Upper lobe of left lung (tissue), 6 donors: ENCODE measurements around the gene SFXN1. TPM values are rescaled to one million over a fixed set of nuclear protein-coding genes. Genes with fewer than 3 reads are reported as not detected.

Experiments
- ATAC-seq, 2 donors: fragments of 200-7000 bp; cut with Tn5 transposase; one replicate each; pipeline ENCODE4 v1.9.1; 2022; ENCODE audit warnings: mild to moderate bottlenecking in 2 of 2, moderate library complexity in 2 of 2; ENCODE audit not compliant: low FRiP score in 2 of 2
- DNase-seq, 2 donors: peaks; one replicate each; pipeline ENCODE4 v3.0.0-alpha.2; 2019 to 2020
- H3K27ac ChIP-seq, 4 donors: fragments of 200-600 bp; sonication (generic); one replicate each; pipeline ENCODE4 v1.5.1; 2016 to 2019
- H3K27me3 ChIP-seq, 4 donors: fragments of 200-600 bp; sonication (generic); one replicate each; pipeline ENCODE4 v1.5.1; 2017 to 2019
- H3K36me3 ChIP-seq, 4 donors: fragments of 200-600 bp; sonication (generic); one replicate each; pipeline ENCODE4 v1.5.1; 2016 to 2019
- H3K4me1 ChIP-seq, 4 donors: fragments of 200-600 bp; sonication (generic); one replicate each; pipeline ENCODE4 v1.5.1; 2018 to 2019
- H3K4me3 ChIP-seq, 4 donors: fragments of 200-600 bp; sonication (generic); one replicate each; pipeline ENCODE4 v1.5.1; 2017 to 2019; ENCODE audit warnings: mild to moderate bottlenecking in 2 of 4, moderate library complexity in 1 of 4
- H3K9me3 ChIP-seq, 4 donors: fragments of 200-600 bp; sonication (generic); one replicate each; pipeline ENCODE4 v1.5.1; 2018 to 2019
- CTCF ChIP-seq, 6 experiments: fragments of 450-650 bp in 4 of 6; fragments of 200-600 bp in 2 of 6; sonication (generic) in 2 of 6; IDR thresholded peaks; one replicate each; pipeline ENCODE4 v1.5.1; 2016 to 2019; ENCODE audit warnings: antibody characterized with exemption in 6 of 6
- EP300 ChIP-seq, 4 donors: sonication (generic); formaldehyde crosslinking; IDR thresholded peaks; one replicate each; pipeline ENCODE4 v1.5.1; 2017; ENCODE audit warnings: antibody characterized with exemption in 4 of 4, control low read depth in 2 of 4
- POLR2A ChIP-seq, 4 donors: fragments of 450-650 bp; IDR thresholded peaks; one replicate each; pipeline ENCODE4 v1.5.1; 2016 to 2017; ENCODE audit warnings: antibody characterized with exemption in 4 of 4, mild to moderate bottlenecking in 2 of 4
- POLR2AphosphoS5 ChIP-seq, 2 donors: sonication (generic); formaldehyde crosslinking; IDR thresholded peaks; one replicate each; pipeline ENCODE4 v1.5.1; 2017; ENCODE audit warnings: antibody characterized with exemption in 2 of 2
- WGBS, 2 donors: methylation state at CpG; one replicate each; pipeline ENCODE4 v1.1.5; 2017 to 2018; 5-methylcytosine and 5-hydroxymethylcytosine counted together
- total RNA-seq, 6 donors: library from RNA; depleted of rRNA in 4 of 6; stranded (reverse); fragments of >200 nt in 4 of 6; gene quantifications; one replicate each; pipeline versions ENCODE4 v1.1.0 to v1.2.1, GENCODE V29; 2016 to 2021
- donor health status: DM: no; HTN: no; CAD: no; lungs with moderate emphysema.
- donor health status: DM: no; HTN: yes; CAD: no; lungs with severe emphysema.

The SFXN1 gene
- total RNA-seq, 6 donors from 2014 or later, result 5.2 to 47.1 (median 18.3) TPM

DNA sequence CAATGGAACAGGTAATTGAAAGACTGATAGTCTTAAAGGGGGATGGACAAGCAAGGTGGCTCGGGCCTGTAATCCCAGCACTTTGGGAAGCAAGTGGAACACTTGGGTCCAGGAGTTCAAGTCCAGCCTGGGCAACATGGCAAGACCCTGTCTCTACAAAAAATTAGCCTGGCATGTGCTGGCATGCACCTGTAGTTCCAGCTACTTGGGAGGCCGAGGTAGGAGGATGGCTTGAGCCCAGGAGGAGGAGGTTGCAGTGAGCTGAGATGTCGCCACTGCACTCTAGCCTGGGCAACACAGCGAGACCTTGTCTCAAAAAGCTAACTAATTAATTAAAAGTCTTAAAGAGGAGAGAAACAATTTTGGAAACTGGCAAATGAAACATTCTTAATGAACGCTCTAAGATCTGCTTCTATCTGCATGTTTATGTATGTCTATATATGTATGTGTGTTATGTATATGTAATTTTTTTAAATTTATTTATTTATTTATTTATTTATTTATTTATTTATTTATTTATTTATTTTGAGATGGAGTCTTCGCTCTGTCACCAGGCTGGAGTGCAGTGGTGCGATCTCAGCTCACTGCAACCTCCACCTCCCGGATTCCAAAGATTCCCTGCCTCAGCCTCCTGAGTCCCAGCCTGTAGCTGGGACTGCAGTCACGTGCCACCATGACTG lies 80.6 kb downstream of the SFXN1 start:
- Histone ChIP-seq H3K36me3 (no peaks in the 10 kb centered on the region), H3K9me3 (no peaks in the 10 kb centered on the region), H3K4me1 (no peaks in the 10 kb centered on the region), H3K27me3 (no peaks in the 10 kb centered on the region), H3K4me3 (no peak overlapping the region), H3K27ac (no peak overlapping the region)
- WGBS, 2 donors, result 94% methylated on average over 9 of the region's 9 CpGs
- DNase-seq, result no peak
- ATAC-seq, result no peak
- TF ChIP-seq EP300 (IDR thresholded peaks at IDR 0.05), result no peak
- TF ChIP-seq POLR2AphosphoS5 (IDR thresholded peaks at IDR 0.05), result no peak
- TF ChIP-seq POLR2A (IDR thresholded peaks at IDR 0.05), result no peak
- no peak for TF ChIP-seq CTCF (IDR thresholded peaks at IDR 0.05)

- H3K36me3 ChIP-seq, result no peaks in the 10 kb centered on the region
- H3K27me3 ChIP-seq, result no peaks in the 10 kb centered on the region
- ATAC-seq (no peak), DNase-seq (no peak)
- TF ChIP-seq EP300 (IDR thresholded peaks at IDR 0.05), result no peak
- no peak for TF ChIP-seq CTCF (IDR thresholded peaks at IDR 0.05)
- no peak for TF ChIP-seq POLR2AphosphoS5 (IDR thresholded peaks at IDR 0.05)
- no peak for TF ChIP-seq POLR2A (IDR thresholded peaks at IDR 0.05)
- no peaks in the 10 kb centered on the region for H3K4me1 ChIP-seq
- H3K4me3 ChIP-seq, result no peak overlapping the region
- H3K9me3 ChIP-seq, result no peaks in the 10 kb centered on the region
- H3K27ac ChIP-seq, result no peak overlapping the region
- WGBS, 2 donors, result 34 to 49% methylated on average over 2 of the region's 2 CpGs
Measured at GRCh38 chr5:175560011-175560410, 81.7 kb downstream of the SFXN1 start.

DNA sequence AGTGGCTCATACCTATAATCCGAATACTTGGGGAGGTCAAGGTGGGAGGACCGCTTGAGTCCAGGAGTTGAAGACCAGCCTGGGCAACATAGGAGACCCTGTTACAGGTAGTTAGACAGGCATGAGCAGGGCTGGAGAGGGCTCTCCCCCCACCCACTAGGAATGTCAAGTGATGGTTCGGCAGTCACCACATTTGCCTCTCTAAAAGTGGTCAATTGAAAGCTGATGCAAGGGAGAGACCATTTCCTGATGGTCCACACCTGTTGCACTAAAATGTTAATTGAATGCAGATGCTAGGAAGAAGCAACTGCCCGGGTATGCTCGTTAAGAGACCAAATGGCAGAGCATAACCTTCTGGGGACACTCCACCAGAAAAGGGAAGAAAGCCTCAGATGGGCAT lies 82.7 kb downstream of the SFXN1 start:
- WGBS, 2 donors, result 59 to 65% methylated on average over 5 of the region's 5 CpGs
- no peaks in the 10 kb centered on the region for H3K9me3 ChIP-seq
- no peaks in the 10 kb centered on the region for H3K27me3 ChIP-seq
- no peak overlapping the region for H3K27ac ChIP-seq
- H3K36me3 ChIP-seq, result no peaks in the 10 kb centered on the region
- no peak overlapping the region for H3K4me3 ChIP-seq
- no peaks in the 10 kb centered on the region for H3K4me1 ChIP-seq
- no peak for ATAC-seq
- TF ChIP-seq EP300 (IDR thresholded peaks at IDR 0.05) (no peak), CTCF (IDR thresholded peaks at IDR 0.05) (no peak), POLR2AphosphoS5 (IDR thresholded peaks at IDR 0.05) (no peak)
- no peak for DNase-seq

DNA sequence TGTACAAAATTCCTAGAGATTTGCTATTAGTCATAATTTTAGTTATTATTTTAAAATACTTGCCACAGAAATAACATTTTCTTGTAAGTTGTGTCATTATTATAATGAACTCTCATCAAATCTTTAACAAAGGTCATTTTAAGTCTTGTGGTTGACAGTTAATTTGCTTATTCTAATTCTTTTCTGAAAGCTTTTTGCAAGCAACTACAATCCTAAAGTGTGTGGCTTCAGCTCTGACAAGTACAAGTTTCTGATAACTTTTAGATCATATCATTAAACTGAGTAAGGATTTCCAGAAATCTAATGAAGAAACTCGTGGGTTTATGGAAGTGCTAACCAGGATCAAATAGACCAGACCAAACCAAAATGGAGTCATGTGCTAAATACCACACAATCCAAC lies 86.4 kb downstream of the SFXN1 start:
- H3K27me3 ChIP-seq, result no peaks in the 10 kb centered on the region

More for the DNA sequence above, 86.4 kb downstream of the SFXN1 start:
- DNase-seq, result no peak
- H3K9me3 ChIP-seq, result no peaks in the 10 kb centered on the region
- no peak overlapping the region for H3K27ac ChIP-seq
- no peak for TF ChIP-seq POLR2AphosphoS5 (IDR thresholded peaks at IDR 0.05)
- TF ChIP-seq EP300 (IDR thresholded peaks at IDR 0.05), result no peak
- TF ChIP-seq CTCF (IDR thresholded peaks at IDR 0.05), result no peak
- TF ChIP-seq POLR2A (IDR thresholded peaks at IDR 0.05), result no peak
- 25 to 32% methylated on average over 1 of the region's 1 CpG for WGBS, 2 donors
- H3K4me1 ChIP-seq, result no peaks in the 10 kb centered on the region
- no peak for ATAC-seq
- H3K4me3 ChIP-seq, result no peak overlapping the region
- no peaks in the 10 kb centered on the region for H3K36me3 ChIP-seq
